ENCODE measurements around the gene RANBP1. TPM values are rescaled to one million over a fixed set of nuclear protein-coding genes. Genes with fewer than 3 reads are reported as not detected.

RANBP1 gene
- total and polyA plus RNA-seq, 2 of the 13 experiments (the other 11 are each of a cell fraction or from before 2014, with no cell fraction given), result 181 to 492 TPM

DNA sequence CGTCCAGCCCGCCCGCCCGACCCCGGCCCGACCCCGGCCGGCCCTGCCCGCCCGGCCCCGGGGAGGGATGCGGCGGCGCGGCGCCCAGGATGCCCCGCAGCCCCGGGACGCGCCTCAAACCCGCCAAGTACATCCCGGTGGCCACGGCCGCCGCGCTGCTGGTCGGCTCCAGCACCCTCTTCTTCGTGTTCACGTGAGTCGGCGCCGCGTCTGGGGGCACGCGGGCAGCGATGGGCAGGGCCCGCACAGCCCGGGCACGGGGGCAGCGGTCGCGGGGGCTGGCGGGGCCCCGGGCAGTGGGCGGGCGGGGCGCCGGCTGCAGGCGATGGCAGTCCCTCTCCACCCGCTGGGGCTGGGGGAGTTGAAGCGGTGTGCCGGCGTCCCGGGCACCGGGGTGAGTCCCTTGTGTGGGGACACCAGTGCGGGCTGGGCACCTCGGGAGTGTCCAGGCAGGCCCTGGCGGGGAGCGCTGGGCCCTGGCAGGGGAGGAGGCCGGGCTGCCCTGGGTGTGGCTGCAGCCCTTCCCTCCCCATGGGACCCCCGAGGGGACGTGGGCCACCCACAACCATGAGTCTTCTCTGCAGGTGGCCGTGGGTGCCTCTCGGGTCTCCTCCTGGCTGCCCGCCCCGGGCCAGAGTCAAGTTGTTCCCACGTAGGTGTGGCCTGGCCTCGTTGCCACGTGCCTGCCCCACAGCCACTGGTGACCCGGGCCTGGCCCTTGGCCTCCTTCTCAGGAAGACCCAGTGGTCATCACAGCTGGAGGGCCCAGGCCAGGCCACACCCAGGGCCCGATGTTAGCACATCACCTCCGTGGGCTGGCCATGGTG lies 16.2 kb downstream of the RANBP1 start (continued):
- TF ChIP-seq, protein P1, sequence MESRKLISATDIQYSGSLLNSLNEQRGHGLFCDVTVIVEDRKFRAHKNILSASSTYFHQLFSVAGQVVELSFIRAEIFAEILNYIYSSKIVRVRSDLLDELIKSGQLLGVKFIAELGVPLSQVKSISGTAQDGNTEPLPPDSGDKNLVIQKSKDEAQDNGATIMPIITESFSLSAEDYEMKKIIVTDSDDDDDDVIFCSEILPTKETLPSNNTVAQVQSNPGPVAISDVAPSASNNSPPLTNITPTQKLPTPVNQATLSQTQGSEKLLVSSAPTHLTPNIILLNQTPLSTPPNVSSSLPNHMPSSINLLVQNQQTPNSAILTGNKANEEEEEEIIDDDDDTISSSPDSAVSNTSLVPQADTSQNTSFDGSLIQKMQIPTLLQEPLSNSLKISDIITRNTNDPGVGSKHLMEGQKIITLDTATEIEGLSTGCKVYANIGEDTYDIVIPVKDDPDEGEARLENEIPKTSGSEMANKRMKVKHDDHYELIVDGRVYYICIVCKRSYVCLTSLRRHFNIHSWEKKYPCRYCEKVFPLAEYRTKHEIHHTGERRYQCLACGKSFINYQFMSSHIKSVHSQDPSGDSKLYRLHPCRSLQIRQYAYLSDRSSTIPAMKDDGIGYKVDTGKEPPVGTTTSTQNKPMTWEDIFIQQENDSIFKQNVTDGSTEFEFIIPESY (CRISPR knock-in tag; IDR thresholded peaks at IDR 0.05), result no peak
- TF ChIP-seq, protein P2, sequence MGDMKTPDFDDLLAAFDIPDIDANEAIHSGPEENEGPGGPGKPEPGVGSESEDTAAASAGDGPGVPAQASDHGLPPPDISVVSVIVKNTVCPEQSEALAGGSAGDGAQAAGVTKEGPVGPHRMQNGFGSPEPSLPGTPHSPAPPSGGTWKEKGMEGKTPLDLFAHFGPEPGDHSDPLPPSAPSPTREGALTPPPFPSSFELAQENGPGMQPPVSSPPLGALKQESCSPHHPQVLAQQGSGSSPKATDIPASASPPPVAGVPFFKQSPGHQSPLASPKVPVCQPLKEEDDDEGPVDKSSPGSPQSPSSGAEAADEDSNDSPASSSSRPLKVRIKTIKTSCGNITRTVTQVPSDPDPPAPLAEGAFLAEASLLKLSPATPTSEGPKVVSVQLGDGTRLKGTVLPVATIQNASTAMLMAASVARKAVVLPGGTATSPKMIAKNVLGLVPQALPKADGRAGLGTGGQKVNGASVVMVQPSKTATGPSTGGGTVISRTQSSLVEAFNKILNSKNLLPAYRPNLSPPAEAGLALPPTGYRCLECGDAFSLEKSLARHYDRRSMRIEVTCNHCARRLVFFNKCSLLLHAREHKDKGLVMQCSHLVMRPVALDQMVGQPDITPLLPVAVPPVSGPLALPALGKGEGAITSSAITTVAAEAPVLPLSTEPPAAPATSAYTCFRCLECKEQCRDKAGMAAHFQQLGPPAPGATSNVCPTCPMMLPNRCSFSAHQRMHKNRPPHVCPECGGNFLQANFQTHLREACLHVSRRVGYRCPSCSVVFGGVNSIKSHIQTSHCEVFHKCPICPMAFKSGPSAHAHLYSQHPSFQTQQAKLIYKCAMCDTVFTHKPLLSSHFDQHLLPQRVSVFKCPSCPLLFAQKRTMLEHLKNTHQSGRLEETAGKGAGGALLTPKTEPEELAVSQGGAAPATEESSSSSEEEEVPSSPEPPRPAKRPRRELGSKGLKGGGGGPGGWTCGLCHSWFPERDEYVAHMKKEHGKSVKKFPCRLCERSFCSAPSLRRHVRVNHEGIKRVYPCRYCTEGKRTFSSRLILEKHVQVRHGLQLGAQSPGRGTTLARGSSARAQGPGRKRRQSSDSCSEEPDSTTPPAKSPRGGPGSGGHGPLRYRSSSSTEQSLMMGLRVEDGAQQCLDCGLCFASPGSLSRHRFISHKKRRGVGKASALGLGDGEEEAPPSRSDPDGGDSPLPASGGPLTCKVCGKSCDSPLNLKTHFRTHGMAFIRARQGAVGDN (CRISPR knock-in tag; IDR thresholded peaks at IDR 0.05), result peak; percentile 89
- TF ChIP-seq, protein P3, sequence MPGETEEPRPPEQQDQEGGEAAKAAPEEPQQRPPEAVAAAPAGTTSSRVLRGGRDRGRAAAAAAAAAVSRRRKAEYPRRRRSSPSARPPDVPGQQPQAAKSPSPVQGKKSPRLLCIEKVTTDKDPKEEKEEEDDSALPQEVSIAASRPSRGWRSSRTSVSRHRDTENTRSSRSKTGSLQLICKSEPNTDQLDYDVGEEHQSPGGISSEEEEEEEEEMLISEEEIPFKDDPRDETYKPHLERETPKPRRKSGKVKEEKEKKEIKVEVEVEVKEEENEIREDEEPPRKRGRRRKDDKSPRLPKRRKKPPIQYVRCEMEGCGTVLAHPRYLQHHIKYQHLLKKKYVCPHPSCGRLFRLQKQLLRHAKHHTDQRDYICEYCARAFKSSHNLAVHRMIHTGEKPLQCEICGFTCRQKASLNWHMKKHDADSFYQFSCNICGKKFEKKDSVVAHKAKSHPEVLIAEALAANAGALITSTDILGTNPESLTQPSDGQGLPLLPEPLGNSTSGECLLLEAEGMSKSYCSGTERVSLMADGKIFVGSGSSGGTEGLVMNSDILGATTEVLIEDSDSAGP (CRISPR knock-in tag; IDR thresholded peaks at IDR 0.05; ENCODE audit: borderline replicate concordance), result peak; percentile 54; the same call in 1 of the 2 replicates
- TF ChIP-seq ZNF747 (CRISPR knock-in tag; IDR thresholded peaks at IDR 0.05; ENCODE audit: borderline replicate concordance) (no peak), LCORL (IDR thresholded peaks at IDR 0.05) (no peak), LCORL (CRISPR knock-in tag; IDR thresholded peaks at IDR 0.05) (no peak), ZNF766 (CRISPR knock-in tag; IDR thresholded peaks at IDR 0.05; ENCODE audit: borderline replicate concordance) (no peak), CCAR2 (optimal IDR thresholded peaks at IDR 0.05; ENCODE audit: low read depth, low read length) (no peak), DR1 (CRISPR knock-in tag; IDR thresholded peaks at IDR 0.05) (no peak), SMYD3 (CRISPR knock-in tag; IDR thresholded peaks at IDR 0.05) (no peak), KLF6 (CRISPR knock-in tag; IDR thresholded peaks at IDR 0.05) (no peak)
- TF ChIP-seq, protein P4, sequence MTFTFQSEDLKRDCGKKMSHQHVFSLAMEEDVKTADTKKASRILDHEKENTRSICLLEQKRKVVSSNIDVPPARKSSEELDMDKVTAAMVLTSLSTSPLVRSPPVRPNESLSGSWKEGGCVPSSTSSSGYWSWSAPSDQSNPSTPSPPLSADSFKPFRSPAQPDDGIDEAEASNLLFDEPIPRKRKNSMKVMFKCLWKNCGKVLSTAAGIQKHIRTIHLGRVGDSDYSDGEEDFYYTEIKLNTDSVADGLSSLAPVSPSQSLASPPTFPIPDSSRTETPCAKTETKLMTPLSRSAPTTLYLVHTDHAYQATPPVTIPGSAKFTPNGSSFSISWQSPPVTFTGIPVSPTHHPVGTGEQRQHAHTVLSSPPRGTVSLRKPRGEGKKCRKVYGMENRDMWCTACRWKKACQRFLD (CRISPR knock-in tag; IDR thresholded peaks at IDR 0.05; ENCODE audit: borderline replicate concordance), result no peak
- TF ChIP-seq, protein P5, sequence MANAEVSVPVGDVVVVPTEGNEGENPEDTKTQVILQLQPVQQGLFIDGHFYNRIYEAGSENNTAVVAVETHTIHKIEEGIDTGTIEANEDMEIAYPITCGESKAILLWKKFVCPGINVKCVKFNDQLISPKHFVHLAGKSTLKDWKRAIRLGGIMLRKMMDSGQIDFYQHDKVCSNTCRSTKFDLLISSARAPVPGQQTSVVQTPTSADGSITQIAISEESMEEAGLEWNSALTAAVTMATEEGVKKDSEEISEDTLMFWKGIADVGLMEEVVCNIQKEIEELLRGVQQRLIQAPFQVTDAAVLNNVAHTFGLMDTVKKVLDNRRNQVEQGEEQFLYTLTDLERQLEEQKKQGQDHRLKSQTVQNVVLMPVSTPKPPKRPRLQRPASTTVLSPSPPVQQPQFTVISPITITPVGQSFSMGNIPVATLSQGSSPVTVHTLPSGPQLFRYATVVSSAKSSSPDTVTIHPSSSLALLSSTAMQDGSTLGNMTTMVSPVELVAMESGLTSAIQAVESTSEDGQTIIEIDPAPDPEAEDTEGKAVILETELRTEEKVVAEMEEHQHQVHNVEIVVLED (CRISPR knock-in tag; IDR thresholded peaks at IDR 0.05; ENCODE audit: borderline replicate concordance), result no peak
